CD4-positive, alpha-beta T cell treated with Interferon gamma for 1 hour (primary cell): Measurements from ENCODE around the gene RNF183.
"Not testable (repeated sequence)": the region's sequence is repeated elsewhere in the genome, so short reads cannot be mapped to it uniquely, and the experiment has no call there.

ENCODE experiments used
- DNase-seq: peaks from one replicate; pipeline ENCODE4 v3.0.0-alpha.2; 2020

Gene RNF183

DNA sequence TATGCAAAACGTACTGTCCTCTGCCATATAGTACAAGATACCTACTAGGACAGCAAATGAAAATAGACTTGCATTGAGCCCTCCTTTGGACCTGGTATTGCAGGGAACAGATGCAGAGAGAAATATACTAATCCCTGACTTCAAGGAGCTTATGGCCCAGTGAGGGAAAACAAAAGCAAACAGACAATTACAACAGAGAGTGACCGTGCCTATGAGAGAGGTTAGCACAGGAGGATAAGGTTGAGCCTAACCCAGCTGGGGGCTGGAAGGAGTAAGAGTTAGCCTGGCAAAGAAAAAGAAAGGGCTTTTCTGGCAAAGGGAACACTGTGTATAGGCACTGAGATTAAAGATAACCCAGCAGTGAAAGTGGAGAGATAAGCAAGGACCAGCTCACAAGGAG lies 33.3 kb downstream of the RNF183 start:
- no peak for DNase-seq

DNA sequence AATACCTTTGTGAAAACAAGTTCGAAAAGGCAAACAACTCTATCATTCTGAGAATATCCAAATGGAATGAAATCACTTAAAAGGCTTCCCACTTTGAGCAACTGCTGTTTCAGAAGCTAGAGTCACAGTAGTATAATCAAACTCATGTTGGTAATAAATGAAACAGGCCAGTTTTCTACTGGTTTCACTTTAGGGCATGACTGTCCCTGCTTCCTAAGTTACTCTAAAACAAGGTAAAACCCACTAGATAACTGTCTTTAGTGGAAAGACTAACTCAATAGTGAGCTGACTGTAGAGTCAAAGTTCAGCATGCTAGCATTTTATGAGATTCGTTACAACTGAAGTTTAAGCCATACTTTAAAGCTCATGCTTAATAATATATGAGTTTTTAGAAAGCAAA lies 33.8 kb downstream of the RNF183 start:
- DNase-seq: no peak

DNA sequence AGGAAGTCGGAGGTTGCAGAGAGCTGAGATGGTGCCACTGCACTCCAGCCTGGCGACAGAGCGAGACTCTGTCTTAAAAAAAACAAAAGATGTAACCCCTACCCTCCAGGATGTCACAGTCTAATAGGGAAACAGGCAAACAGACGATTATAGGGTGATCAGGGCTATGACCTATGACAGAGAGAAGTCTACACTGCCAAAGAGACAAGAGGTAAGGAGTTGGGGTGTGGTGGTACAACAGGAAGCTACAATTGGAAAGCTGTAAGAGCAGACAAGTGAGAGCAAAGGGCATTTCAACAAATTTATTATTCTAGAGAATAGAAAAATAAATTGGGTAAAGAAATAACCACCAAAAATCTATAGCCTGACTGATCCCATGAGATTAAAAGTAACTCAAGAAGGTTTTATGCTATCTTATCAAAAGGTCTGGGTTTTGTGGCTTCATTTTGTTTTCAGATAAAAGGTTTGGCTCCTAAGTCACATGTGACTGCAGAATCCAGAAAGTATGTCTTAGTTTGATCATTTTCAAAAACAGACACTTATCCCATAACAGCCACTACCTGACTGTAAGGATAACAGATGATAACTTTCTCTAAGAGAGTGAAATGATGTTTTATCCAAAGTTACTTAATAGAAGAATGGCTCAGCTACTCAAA lies 35.1 kb downstream of the RNF183 start:
- DNase-seq: no peak

DNA sequence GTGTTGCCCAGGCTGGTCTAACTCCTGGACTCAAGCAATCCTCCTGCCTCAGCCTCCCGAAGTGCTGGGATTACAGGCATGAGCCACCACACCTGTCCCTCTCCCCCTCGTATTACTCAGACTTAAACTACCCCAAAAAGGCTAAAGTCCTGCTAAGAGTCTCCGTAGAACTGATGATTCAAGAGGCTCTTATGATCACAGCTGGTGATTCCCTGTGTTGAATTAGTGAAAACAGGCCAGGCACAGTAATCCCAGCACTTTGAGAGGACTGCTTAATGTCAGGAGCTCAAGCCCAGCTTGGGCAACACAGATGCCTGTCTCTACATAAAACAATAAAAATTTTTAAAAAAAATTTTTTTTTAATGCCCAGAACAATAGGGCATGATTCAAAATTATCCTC lies 37.0 kb downstream of the RNF183 start:
- DNase-seq: no peak

DNA sequence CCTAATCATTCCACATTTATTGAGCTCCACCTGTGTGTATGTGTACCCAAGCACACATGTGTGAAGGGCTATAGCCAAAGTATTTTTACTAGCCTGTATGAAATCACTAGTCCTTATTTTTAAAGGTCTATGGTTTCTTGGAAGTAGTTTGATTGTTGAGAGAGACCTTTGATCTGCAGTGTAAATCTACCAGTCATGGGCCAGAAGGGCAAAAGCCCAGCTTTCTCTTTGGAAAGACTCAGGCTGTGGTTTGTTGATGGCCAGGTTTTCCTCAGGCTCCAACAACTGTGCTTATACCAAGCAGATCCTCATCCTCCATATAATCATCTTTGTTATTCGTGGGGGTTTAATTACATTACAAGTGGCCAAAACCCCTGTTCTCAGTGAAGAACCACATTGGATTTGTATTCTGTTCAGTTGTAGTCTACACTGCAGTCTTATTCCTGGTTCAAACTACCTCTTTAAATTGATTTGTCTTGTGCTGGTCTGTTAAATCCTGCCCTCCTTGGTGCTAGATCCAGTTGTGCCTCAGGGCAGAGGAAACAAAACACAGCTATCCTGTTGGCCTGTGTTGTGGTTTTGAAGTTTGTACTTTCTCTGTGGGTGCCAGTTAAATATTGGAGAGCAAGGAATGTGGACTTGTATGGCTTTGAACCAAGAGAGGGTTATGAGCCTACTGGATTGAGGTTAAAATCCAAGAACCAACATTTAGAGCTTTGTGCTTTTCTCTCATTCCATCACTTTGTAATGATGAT lies 41.1 kb downstream of the RNF183 start:
- DNase-seq: no peak

DNA sequence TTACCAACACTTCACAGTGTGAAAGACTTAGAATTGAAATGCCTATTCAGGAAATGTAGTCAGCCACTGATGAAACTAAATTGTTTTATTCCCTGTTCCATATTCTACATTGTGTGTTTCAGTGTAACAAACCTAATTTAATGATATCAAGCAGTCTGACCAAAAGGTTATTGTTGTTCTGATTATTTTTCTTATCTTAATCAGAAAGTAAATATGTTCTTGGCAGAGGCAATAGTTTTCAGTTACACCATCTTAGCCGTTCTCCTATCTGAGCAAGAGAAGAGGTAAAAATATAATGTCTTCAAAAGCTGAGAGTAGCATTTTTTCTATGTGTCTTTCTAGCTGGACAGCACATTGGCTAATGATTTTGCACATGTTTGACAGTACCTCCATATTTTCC lies 44.9 kb downstream of the RNF183 start:
- no peak for DNase-seq

DNA sequence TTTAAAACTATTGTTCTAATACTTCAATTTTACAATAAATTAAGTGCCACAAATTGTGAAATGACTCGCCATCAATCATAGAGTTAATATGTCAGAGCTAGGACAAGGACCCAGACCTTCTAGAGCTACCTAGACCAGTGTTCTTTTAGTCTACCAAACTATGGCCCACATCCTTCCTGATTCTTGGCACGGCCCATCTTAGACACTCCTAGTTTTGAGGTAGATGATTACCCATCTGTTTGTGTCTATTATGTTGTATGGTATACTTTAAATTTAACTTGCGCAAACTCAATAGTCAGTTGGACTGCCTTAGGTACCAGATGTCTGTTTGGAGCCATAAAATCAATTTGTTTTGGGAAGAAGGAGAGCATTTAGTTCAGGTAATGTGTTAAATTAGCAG lies 45.3 kb downstream of the RNF183 start:
- no peak for DNase-seq

DNA sequence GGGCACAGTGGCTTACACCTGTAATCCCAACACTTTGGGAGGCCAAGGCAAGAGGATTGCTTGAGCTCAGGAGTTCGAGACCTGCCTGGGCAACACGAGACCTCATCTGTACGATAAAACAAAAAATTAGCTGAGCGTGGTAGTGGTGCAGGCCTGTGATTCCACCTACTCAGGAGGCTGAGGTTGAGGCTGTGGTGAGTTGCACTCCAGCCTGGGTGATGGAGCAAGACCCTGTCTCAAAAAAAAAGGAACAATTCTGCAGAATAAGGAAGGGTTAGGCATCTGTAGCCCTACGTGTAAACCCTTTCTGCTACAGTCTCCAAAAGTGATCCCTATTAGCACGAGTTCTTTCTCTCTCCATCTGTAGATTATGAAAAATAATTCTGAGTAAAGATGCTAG lies 47.7 kb downstream of the RNF183 start:
- no peak for DNase-seq

DNA sequence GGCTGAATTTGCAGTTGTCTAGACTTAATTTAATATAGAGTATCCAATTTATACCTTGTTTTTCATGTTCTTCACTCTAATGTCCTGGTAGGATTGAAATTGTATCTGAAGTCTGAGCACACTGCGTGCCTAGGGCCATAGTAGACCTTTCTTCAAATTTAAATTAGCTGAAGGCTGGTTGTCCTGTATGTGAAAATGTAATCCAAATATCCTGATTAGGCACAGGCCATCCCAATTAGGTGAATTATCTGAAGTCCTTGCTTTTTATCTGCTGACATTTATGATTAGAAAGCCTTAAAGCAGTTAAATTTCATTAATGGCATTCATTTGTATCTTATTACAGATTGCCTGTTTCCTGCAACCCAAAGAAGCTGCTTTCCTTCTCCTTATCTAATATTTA lies 48.2 kb downstream of the RNF183 start:
- DNase-seq: no peak

DNA sequence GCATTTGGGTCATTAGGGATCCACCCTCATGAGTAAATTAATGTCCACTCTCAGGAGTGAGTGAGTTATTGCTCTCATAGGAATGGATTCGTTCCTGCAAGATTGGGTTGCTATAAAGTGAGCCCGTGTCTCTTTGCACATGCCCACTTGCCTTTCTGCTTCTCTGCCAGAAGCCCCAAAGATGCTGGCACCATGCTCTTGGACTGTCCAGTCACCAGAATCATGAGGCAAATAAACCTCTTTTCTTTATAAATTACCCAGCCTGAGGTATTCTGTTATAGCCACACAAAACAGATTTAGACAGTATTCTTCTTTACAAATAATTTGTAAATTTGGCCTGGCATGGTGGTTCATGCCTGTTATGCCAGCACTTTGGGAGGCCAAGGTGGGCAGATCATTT lies 52.4 kb downstream of the RNF183 start:
- DNase-seq: no peak

DNA sequence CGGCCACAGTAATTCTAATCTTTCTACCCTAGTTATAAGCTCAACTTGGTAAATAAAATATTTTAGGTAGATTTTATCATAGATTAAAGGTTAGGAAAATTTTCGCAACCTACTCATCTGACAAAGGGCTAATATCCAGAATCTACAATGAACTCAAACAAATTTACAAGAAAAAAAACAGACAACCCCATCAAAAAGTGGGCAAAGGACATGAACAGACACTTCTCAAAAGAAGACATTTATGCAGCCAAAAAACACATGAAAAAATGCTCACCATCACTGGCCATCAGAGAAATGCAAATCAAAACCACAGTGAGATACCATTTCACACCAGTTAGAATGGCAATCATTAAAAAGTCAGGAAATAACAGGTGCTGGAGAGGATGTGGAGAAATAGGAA lies 53.5 kb downstream of the RNF183 start:
- not testable (repeated sequence) for DNase-seq

DNA sequence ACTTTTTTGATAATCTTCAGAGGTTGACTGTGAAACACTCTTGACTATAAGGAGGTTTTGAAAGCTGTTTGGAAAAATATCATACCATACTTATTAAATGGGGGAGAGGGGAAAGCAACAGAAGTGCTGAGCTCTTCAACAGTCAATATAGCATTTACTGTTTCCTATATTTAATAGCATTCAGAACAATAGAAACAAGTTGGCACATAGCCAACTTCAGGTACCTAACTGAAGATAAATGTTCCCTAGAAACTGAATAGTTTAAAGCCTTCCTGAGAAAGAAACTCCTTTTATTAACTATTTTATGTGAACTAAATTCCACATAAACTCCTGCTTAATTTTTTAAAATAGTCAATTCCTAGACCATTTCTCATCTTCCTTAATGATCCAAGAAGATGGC lies 55.5 kb downstream of the RNF183 start:
- DNase-seq: no peak
